DND-41 (cell line): Measurements from ENCODE around the gene KCNK15.

ENCODE experiments used
- ATAC-seq: fragments of 200-7000 bp; cut with Tn5 transposase; 3 replicates; pipeline ENCODE4 v1.9.1; 2021; ENCODE audit warnings: low read depth; ENCODE audit not compliant: insufficient read depth
- DNase-seq: peaks from one replicate; pipeline ENCODE4 v3.0.0-alpha.2; 2020
- H2AFZ ChIP-seq: 2 replicates; pipeline ENCODE4 v1.6.0; 2012; ENCODE audit warnings: low read depth, low read length
- H3K27ac ChIP-seq: 2 replicates; pipeline ENCODE4 v1.5.1; 2012; ENCODE audit warnings: low read length, inconsistent platforms
- H3K27me3 ChIP-seq: fragments of 200-600 bp; sonication (generic); 2 replicates; pipeline ENCODE4 v1.6.0; 2012; ENCODE audit warnings: low read length, mild to moderate bottlenecking, inconsistent platforms; ENCODE audit not compliant: insufficient read depth, poor library complexity
- H3K36me3 ChIP-seq: 2 replicates; pipeline ENCODE4 v1.5.1; 2012; ENCODE audit warnings: low read length, inconsistent platforms; ENCODE audit not compliant: insufficient read depth
- H3K4me1 ChIP-seq: 2 replicates; pipeline ENCODE4 v1.5.1; 2012; ENCODE audit warnings: mild to moderate bottlenecking, low read length; ENCODE audit not compliant: insufficient read depth
- H3K4me2 ChIP-seq: 2 replicates; pipeline ENCODE4 v1.6.0; 2012; ENCODE audit warnings: mild to moderate bottlenecking, moderate library complexity, low read length, inconsistent platforms; ENCODE audit not compliant: insufficient read depth
- H3K4me3 ChIP-seq, 2 experiments: fragments of 200-600 bp in 1 of 2; shearing (Covaris generic) in 1 of 2; 2 replicates each; pipeline ENCODE4 v1.5.1; 2012 to 2016; ENCODE audit warnings: inconsistent platforms in 2 of 2, low read length in 2 of 2, mild to moderate bottlenecking in 2 of 2, low read depth in 1 of 2, moderate library complexity in 1 of 2
- H3K79me2 ChIP-seq: 2 replicates; pipeline ENCODE4 v1.6.0; 2012; ENCODE audit warnings: low read length, inconsistent platforms; ENCODE audit not compliant: insufficient read depth
- H3K9ac ChIP-seq: 2 replicates; pipeline ENCODE4 v1.6.0; 2012; ENCODE audit warnings: low read depth, mild to moderate bottlenecking, inconsistent platforms, low read length, moderate library complexity
- H3K9me3 ChIP-seq: 2 replicates; pipeline ENCODE4 v1.5.1; 2012; ENCODE audit warnings: low read length, moderate library complexity, mild to moderate bottlenecking, inconsistent platforms; ENCODE audit not compliant: insufficient read depth, severe bottlenecking
- H4K20me1 ChIP-seq: 2 replicates; pipeline ENCODE4 v1.6.0; 2012; ENCODE audit warnings: low read length; ENCODE audit not compliant: insufficient read depth
- CTCF ChIP-seq: IDR thresholded peaks from 2 replicates; pipeline ENCODE4 v1.5.1; 2012; ENCODE audit warnings: borderline replicate concordance, low read length, moderate library complexity, mild to moderate bottlenecking; ENCODE audit not compliant: poor library complexity, severe bottlenecking; ENCODE audit errors: extremely low read depth
- EZH2 ChIP-seq: IDR thresholded peaks from 3 replicates; pipeline ENCODE4 v1.6.1; 2012; ENCODE audit warnings: borderline replicate concordance, low read depth, mild to moderate bottlenecking, moderate library complexity, low read length, inconsistent platforms; ENCODE audit not compliant: severe bottlenecking

The KCNK15 gene

DNA sequence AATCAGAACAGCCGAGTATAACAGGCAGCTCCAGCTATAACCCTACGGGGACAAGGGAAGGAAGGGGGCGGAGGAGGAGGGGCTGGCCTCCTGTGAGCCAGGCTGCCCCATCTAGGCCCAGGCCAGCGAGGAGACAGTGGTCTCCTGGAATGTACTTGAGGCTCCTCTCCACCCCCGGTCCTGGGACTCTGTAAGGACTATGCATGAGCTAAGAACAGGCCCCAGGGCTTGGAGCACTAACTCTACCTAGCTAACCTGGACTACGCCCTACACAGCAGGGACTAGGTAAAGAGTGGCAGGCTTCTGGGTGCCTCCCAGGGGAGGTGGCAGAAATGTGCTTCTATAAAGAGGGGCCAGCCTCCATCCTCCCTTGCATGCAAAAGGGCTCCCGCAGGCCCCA is 8.9 kb downstream of the KCNK15 start:
- H3K27ac ChIP-seq: no peak overlapping the region
- ATAC-seq (no peak), DNase-seq (no peak)
- H3K9me3 ChIP-seq: no peaks in the 10 kb centered on the region
- peaks cover 1% of the 10 kb centered on the region for H3K27me3 ChIP-seq
- no peaks in the 10 kb centered on the region for H3K4me1 ChIP-seq
- H3K4me3 ChIP-seq: no peak overlapping the region
- H4K20me1 ChIP-seq: peaks cover 4% of the 10 kb centered on the region; the same call in 1 of the 2 replicates
- no peak for TF ChIP-seq CTCF
- no peaks in the 10 kb centered on the region for H3K36me3 ChIP-seq
- H2AFZ ChIP-seq: no peak overlapping the region
- no peak overlapping the region for H3K4me2 ChIP-seq
- no peaks in the 10 kb centered on the region for H3K79me2 ChIP-seq
- no peak overlapping the region for H3K9ac ChIP-seq

DNA sequence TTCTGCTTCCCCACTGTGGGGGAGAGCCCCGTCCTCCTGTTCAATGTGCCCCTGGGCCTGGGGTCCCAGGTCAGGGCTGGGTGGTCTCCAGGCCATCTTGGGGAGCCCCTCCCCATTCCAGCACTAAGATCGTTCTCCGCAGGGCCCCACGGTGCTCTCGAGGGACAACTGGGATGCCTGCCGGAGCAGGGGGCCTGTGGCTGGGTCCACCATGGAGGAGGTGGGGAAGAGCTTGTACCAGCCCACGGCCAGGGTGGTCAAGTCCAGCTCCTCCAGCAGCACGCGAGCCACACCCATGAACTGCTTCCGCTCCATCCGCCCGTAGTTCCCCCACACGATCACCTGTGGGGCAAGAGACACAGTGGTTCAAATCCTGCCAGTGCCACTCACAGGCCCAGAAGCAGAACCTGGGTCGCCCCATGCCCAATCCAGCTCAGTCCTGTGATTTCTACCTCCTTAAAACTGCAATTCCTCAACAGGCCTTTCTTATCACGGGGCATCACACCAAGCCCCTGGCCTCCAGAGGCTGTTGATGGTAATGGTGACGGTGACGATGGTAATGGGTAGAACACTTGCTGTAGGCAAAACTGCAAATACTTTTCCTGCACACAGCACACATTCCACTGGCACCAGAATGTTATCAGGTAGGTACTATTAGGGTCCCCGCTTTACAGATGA is 10.5 kb downstream of the KCNK15 start:
- Histone ChIP-seq H3K9ac (no peak overlapping the region), H3K4me3 (no peak overlapping the region), H3K36me3 (no peaks in the 10 kb centered on the region), H3K27ac (no peak overlapping the region), H3K79me2 (no peaks in the 10 kb centered on the region), H3K27me3 (peaks cover 12% of the 10 kb centered on the region), H3K4me1 (no peaks in the 10 kb centered on the region), H4K20me1 (peaks cover 4% of the 10 kb centered on the region; the same call in 1 of the 2 replicates), H2AFZ (no peak overlapping the region), H3K9me3 (no peaks in the 10 kb centered on the region), H3K4me2 (no peak overlapping the region)
- DNase-seq (no peak), ATAC-seq (no peak)
- TF ChIP-seq CTCF: no peak
- TF ChIP-seq EZH2: no peak

DNA sequence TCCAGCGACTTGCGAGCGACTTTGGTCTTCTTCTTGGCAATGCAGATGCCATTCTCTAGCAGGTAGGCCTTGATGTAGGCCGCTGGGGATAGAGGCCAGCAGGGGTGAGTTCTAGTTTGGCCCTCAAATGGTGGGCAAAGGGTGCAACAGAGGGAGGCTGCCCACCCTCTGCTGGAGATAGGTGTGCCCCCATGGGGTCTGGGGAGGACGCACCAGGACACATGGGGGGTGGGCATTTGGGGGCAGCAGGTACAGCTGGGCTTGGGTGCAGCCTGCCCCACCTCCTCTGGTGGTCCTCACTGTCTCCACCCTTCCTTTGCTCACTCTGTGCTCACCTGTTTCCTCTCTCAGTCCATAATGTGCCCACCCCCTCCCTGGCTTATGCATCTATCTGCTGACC is 11.3 kb downstream of the KCNK15 start:
- TF ChIP-seq CTCF (no peak), EZH2 (no peak)
- Histone ChIP-seq H3K9me3 (no peaks in the 10 kb centered on the region), H3K4me3 (no peak overlapping the region), H3K4me2 (no peak overlapping the region), H2AFZ (no peak overlapping the region), H3K4me1 (no peaks in the 10 kb centered on the region), H4K20me1 (peaks cover 4% of the 10 kb centered on the region; the same call in 1 of the 2 replicates), H3K79me2 (no peaks in the 10 kb centered on the region), H3K27ac (no peak overlapping the region), H3K27me3 (peaks cover 12% of the 10 kb centered on the region), H3K36me3 (no peaks in the 10 kb centered on the region), H3K9ac (no peak overlapping the region)
- no peak for ATAC-seq
- no peak for DNase-seq
